ENCODE data around the gene FEM1C. TPM values are rescaled to one million over a fixed set of nuclear protein-coding genes. Genes with fewer than 3 reads are reported as not detected.

The FEM1C gene
- total and polyA plus RNA-seq, 10 of the 15 experiments (the other 5 are each of a cell fraction or from before 2014, with no cell fraction given) = 1.9 to 15.6 (median 8.0) TPM

GRCh38 chr5:115494570-115495289 is 49.8 kb downstream of the FEM1C start (continued):
- TF ChIP-seq ZBED1 (IDR thresholded peaks at IDR 0.05; ENCODE audit: borderline replicate concordance) = 0 out of 2 replicates have a peak, but pooled peaks have one; percentile 34
- no peak for TF ChIP-seq ZNF24 (IDR thresholded peaks at IDR 0.05)
- no peak for TF ChIP-seq CBX3 (IDR thresholded peaks at IDR 0.05; ENCODE audit: borderline replicate concordance, low read depth)
- no peak for TF ChIP-seq BCLAF1 (IDR thresholded peaks at IDR 0.05)
- TF ChIP-seq RBBP5 (conservative IDR thresholded peaks at IDR 0.05) = no peak
- TF ChIP-seq FOS (IDR thresholded peaks at IDR 0.05; ENCODE audit: borderline replicate concordance, extremely low read depth, insufficient read length) = no peak
- no peak for TF ChIP-seq NR2C1 (IDR thresholded peaks at IDR 0.05)
- 0 out of 2 replicates have a peak, but pooled peaks have one; percentile 22 for TF ChIP-seq MEF2A (IDR thresholded peaks at IDR 0.05; ENCODE audit: insufficient read depth, low read depth, low read length)
- no peak for TF ChIP-seq SREBF1 (IDR thresholded peaks at IDR 0.05; ENCODE audit: low read length)
- TF ChIP-seq SIN3A (IDR thresholded peaks at IDR 0.05; ENCODE audit: low read depth, low read length) = no peak
- no peak for TF ChIP-seq SUZ12 (IDR thresholded peaks at IDR 0.05; ENCODE audit: unreplicated experiment)
- no peak for TF ChIP-seq ETV6 (conservative IDR thresholded peaks at IDR 0.05 in 1 of 2, IDR thresholded peaks at IDR 0.05 in 1 of 2; ENCODE audit: borderline replicate concordance in 1 of 2, low read depth in 1 of 2)
- TF ChIP-seq ZSCAN29 (IDR thresholded peaks at IDR 0.05) = no peak
- TF ChIP-seq IRF3 (IDR thresholded peaks at IDR 0.05) = no peak
- TF ChIP-seq MTA3 (IDR thresholded peaks at IDR 0.05; ENCODE audit: borderline replicate concordance, low read length) = no peak
- TF ChIP-seq ATF3 (IDR thresholded peaks at IDR 0.05; ENCODE audit: borderline replicate concordance, extremely low read depth, low read depth, low read length) = no peak
- TF ChIP-seq SKIL (IDR thresholded peaks at IDR 0.05; ENCODE audit: low read depth, poor library complexity, severe bottlenecking) = no peak
- no peak for TF ChIP-seq HSF1 (IDR thresholded peaks at IDR 0.05; ENCODE audit: low read depth, low read length)
- TF ChIP-seq CBX5 (IDR thresholded peaks at IDR 0.05; ENCODE audit: low read depth) = no peak
- peak; percentile 57 for TF ChIP-seq MEF2B (IDR thresholded peaks at IDR 0.05; ENCODE audit: partially characterized antibody, poor library complexity, severe bottlenecking)
- TF ChIP-seq ELK1 (IDR thresholded peaks at IDR 0.05; ENCODE audit: low read depth, low read length) = no peak

Measured in GM12878 (cell line).